ENCODE measurements around the gene ARF3. TPM values are rescaled to one million over a fixed set of nuclear protein-coding genes. Genes with fewer than 3 reads are reported as not detected.
A peak's percentile ranks its signal among the peaks of the same experiment; 100 is the strongest.

The ARF3 gene
- total RNA-seq, 1 donor from 2014 or later = 62.8 TPM

GRCh38 chr12:48938805-48939204, 18.5 kb downstream of the ARF3 start:
- H3K4me3 ChIP-seq (ENCODE audit: low read depth, low read length) = no peak overlapping the region

GRCh38 chr12:48937170-48937569, 20.1 kb downstream of the ARF3 start:
- peak; percentile 37 for TF ChIP-seq CTCF (conservative IDR thresholded peaks at IDR 0.05; ENCODE audit: low read depth, low read length)
- H3K4me3 ChIP-seq (ENCODE audit: low read depth, low read length) = no peak overlapping the region
- no peak for DNase-seq (ENCODE audit: low read depth)

More at GRCh38 chr12:48938805-48939204, 18.5 kb downstream of the ARF3 start:
- DNase-seq (ENCODE audit: low read depth) = no peak
- TF ChIP-seq CTCF (conservative IDR thresholded peaks at IDR 0.05; ENCODE audit: low read depth, low read length) = no peak

GRCh38 chr12:48936379-48936979, 20.8 kb downstream of the ARF3 start:
- no peak for DNase-seq (ENCODE audit: low read depth)
- peak; percentile 98 for TF ChIP-seq CTCF (conservative IDR thresholded peaks at IDR 0.05; ENCODE audit: low read depth, low read length)
- no peak overlapping the region for H3K4me3 ChIP-seq (ENCODE audit: low read depth, low read length)

- DNase-seq (ENCODE audit: low read depth) = no peak
- no peak overlapping the region for H3K4me3 ChIP-seq (ENCODE audit: low read depth, low read length)
- peak; percentile 52 for TF ChIP-seq CTCF (conservative IDR thresholded peaks at IDR 0.05; ENCODE audit: low read depth, low read length)
Measured at GRCh38 chr12:48934312-48934706, 23.0 kb downstream of the ARF3 start.

GRCh38 chr12:48933664-48934311, 23.5 kb downstream of the ARF3 start:
- H3K4me3 ChIP-seq (ENCODE audit: low read depth, low read length) = no peak overlapping the region
- no peak for DNase-seq (ENCODE audit: low read depth)
- TF ChIP-seq CTCF (conservative IDR thresholded peaks at IDR 0.05; ENCODE audit: low read depth, low read length) = no peak

GRCh38 chr12:48932878-48933277, 24.4 kb downstream of the ARF3 start:
- no peak for TF ChIP-seq CTCF (conservative IDR thresholded peaks at IDR 0.05; ENCODE audit: low read depth, low read length)
- no peak overlapping the region for H3K4me3 ChIP-seq (ENCODE audit: low read depth, low read length)
- no peak for DNase-seq (ENCODE audit: low read depth)

- DNase-seq (ENCODE audit: low read depth) = no peak
- TF ChIP-seq CTCF (conservative IDR thresholded peaks at IDR 0.05; ENCODE audit: low read depth, low read length) = no peak
- no peak overlapping the region for H3K4me3 ChIP-seq (ENCODE audit: low read depth, low read length)
Measured at GRCh38 chr12:48930475-48930874, 26.8 kb downstream of the ARF3 start.

All from epithelial cell of proximal tubule (primary cell).